ENCODE measurements around the gene CATSPER3. TPM values are rescaled to one million over a fixed set of nuclear protein-coding genes. Genes with fewer than 3 reads are reported as not detected.

CATSPER3 gene
- total and polyA plus RNA-seq, 2 experiments from 2014 or later: 1.6 TPM; not detected in 1

DNA sequence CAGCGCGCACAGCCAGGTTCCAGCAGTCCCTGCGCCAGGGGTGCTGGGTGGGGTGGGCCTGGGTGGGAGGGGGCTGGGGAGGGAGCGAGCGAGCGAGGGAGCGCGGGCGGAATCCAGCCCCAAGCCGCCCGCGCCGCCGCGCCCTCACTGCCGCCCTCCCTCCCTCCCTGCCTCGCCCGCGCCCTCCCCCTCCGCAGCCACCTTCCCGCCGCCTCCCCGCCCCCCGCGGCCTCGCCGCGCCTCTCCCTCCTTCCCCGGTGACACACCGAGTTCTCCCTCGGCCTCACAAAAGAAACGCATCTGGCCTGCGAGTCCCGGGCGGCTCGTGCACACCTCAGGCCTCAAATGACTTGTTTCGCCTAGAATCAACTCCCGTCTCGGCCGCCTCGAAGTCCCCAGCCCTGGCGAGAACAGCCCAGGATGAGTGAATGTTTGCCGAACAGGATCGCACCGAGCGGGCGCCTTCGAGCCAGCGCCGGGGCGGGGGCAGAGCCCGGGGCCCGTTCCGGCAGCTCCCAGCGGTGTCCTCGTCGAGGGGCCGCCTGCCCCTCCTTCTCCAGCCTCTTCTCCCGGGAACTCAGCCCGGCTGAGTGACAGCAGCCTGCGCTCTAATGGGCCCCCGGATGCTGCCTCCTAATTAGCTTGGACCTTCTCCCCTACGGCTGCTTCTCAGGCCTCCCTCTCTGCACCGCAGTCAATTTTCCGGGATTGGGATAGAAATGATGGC is 66.7 kb downstream of the CATSPER3 start:
- peaks cover 100% of the 10 kb centered on the region for H3K27me3 ChIP-seq
- TF ChIP-seq, protein P1, sequence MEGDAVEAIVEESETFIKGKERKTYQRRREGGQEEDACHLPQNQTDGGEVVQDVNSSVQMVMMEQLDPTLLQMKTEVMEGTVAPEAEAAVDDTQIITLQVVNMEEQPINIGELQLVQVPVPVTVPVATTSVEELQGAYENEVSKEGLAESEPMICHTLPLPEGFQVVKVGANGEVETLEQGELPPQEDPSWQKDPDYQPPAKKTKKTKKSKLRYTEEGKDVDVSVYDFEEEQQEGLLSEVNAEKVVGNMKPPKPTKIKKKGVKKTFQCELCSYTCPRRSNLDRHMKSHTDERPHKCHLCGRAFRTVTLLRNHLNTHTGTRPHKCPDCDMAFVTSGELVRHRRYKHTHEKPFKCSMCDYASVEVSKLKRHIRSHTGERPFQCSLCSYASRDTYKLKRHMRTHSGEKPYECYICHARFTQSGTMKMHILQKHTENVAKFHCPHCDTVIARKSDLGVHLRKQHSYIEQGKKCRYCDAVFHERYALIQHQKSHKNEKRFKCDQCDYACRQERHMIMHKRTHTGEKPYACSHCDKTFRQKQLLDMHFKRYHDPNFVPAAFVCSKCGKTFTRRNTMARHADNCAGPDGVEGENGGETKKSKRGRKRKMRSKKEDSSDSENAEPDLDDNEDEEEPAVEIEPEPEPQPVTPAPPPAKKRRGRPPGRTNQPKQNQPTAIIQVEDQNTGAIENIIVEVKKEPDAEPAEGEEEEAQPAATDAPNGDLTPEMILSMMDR (IDR thresholded peaks at IDR 0.05; ENCODE audit: low read depth, low read length): no peak
- DNase-seq (ENCODE audit: low read depth in 1 of 2, low spot score in 1 of 2): peak in 1 of 2 donors; percentile 33
- no peak overlapping the region for H3K27ac ChIP-seq
- peak overlapping the region; percentile 16 for H3K4me3 ChIP-seq
- no peaks in the 10 kb centered on the region for H3K36me3 ChIP-seq
- no peaks in the 10 kb centered on the region for H3K9me3 ChIP-seq (ENCODE audit: low read depth)
- peaks cover 3% of the 10 kb centered on the region for H3K4me1 ChIP-seq (ENCODE audit: low read depth)

GRCh38 chr5:135034963-135035677 is 67.4 kb downstream of the CATSPER3 start:
- Histone ChIP-seq H3K27me3 (peaks cover 100% of the 10 kb centered on the region), H3K27ac (no peak overlapping the region)
- DNase-seq (ENCODE audit: low read depth in 1 of 2, low spot score in 1 of 2): no peak

GRCh38 chr5:135035678-135036030 is 67.9 kb downstream of the CATSPER3 start:
- Histone ChIP-seq H3K27ac (no peak overlapping the region), H3K4me3 (no peak overlapping the region), H3K36me3 (no peaks in the 10 kb centered on the region), H3K27me3 (peaks cover 100% of the 10 kb centered on the region), H3K9me3 (ENCODE audit: low read depth) (no peaks in the 10 kb centered on the region), H3K4me1 (ENCODE audit: low read depth) (peaks cover 3% of the 10 kb centered on the region)
- DNase-seq (ENCODE audit: low read depth in 1 of 2, low spot score in 1 of 2): no peak
- TF ChIP-seq, protein P1 (IDR thresholded peaks at IDR 0.05; ENCODE audit: low read depth, low read length): no peak

More at GRCh38 chr5:135034963-135035677, 67.4 kb downstream of the CATSPER3 start:
- TF ChIP-seq, protein P1 (IDR thresholded peaks at IDR 0.05; ENCODE audit: low read depth, low read length): no peak
- Histone ChIP-seq H3K36me3 (no peaks in the 10 kb centered on the region), H3K4me3 (no peak overlapping the region), H3K4me1 (ENCODE audit: low read depth) (peaks cover 3% of the 10 kb centered on the region), H3K9me3 (ENCODE audit: low read depth) (no peaks in the 10 kb centered on the region)

GRCh38 chr5:135036405-135036804 is 68.7 kb downstream of the CATSPER3 start:
- Histone ChIP-seq H3K27ac (no peak overlapping the region), H3K27me3 (peaks cover 100% of the 10 kb centered on the region), H3K9me3 (ENCODE audit: low read depth) (no peaks in the 10 kb centered on the region), H3K4me3 (no peak overlapping the region), H3K4me1 (ENCODE audit: low read depth) (peaks cover 3% of the 10 kb centered on the region), H3K36me3 (no peaks in the 10 kb centered on the region)
- TF ChIP-seq, protein P1 (IDR thresholded peaks at IDR 0.05; ENCODE audit: low read depth, low read length): no peak
- no peak for DNase-seq (ENCODE audit: low read depth in 1 of 2, low spot score in 1 of 2)

- peaks cover 3% of the 10 kb centered on the region for H3K4me1 ChIP-seq (ENCODE audit: low read depth)
- H3K4me3 ChIP-seq: no peak overlapping the region
- no peaks in the 10 kb centered on the region for H3K9me3 ChIP-seq (ENCODE audit: low read depth)
- H3K27me3 ChIP-seq: peaks cover 100% of the 10 kb centered on the region
- no peak overlapping the region for H3K27ac ChIP-seq
- H3K36me3 ChIP-seq: no peaks in the 10 kb centered on the region
- DNase-seq (ENCODE audit: low read depth in 1 of 2, low spot score in 1 of 2): no peak
- TF ChIP-seq, protein P1 (IDR thresholded peaks at IDR 0.05; ENCODE audit: low read depth, low read length): no peak
Measured at GRCh38 chr5:135037519-135038204, 70.0 kb downstream of the CATSPER3 start.

Measured in cardiac muscle cell (in vitro differentiated cells and primary cell).